Activated naive CD4-positive, alpha-beta T cell treated with anti-CD3 and anti-CD28 coated beads, Interleukin-2, amount 50 U/mL, for 24 hours (primary cell): ENCODE data around the gene TSPAN13.
A peak's percentile ranks its signal among the peaks of the same experiment; 100 is the strongest.

Source experiments
- H3K27ac Mint-ChIP-seq: one replicate; pipeline ENCODE4 v1.8.0; 2021; ENCODE audit warnings: mild to moderate bottlenecking, mixed read lengths
- H3K27me3 Mint-ChIP-seq: one replicate; pipeline ENCODE4 v1.8.0; 2021; ENCODE audit warnings: mixed read lengths
- H3K36me3 Mint-ChIP-seq: one replicate; pipeline ENCODE4 v1.8.0; 2021; ENCODE audit warnings: mixed read lengths
- H3K4me1 Mint-ChIP-seq: one replicate; pipeline ENCODE4 v1.8.0; 2021; ENCODE audit warnings: mixed read lengths
- H3K4me3 Mint-ChIP-seq: one replicate; pipeline ENCODE4 v1.8.0; 2021; ENCODE audit warnings: mild to moderate bottlenecking, mixed read lengths
- H3K9me3 Mint-ChIP-seq: one replicate; pipeline ENCODE4 v1.8.0; 2021; ENCODE audit warnings: mixed read lengths

TSPAN13 gene

DNA sequence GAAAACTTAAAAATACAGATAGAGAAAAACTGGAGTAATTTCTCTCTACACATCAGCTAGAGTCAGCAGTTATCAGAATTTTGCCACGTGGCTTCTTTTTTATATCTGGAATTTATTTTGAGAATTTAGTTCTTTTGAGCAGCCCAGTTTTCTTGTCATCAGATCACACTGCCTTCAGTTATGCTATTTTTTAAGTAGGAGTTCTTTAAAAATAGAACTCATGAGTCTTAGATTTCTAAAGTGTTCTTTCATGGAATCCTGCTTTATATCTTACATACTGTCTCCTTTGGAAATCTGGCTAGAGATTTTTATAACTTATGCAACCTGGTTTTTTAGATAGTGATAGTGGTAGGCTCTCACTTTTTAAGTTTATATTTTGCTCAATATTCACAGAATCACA lies 27.0 kb downstream of the TSPAN13 start:
- no peaks in the 10 kb centered on the region for H3K9me3 Mint-ChIP-seq
- H3K4me3 Mint-ChIP-seq, result no peak overlapping the region
- no peaks in the 10 kb centered on the region for H3K27me3 Mint-ChIP-seq
- no peaks in the 10 kb centered on the region for H3K36me3 Mint-ChIP-seq
- H3K27ac Mint-ChIP-seq, result no peak overlapping the region
- no peaks in the 10 kb centered on the region for H3K4me1 Mint-ChIP-seq

DNA sequence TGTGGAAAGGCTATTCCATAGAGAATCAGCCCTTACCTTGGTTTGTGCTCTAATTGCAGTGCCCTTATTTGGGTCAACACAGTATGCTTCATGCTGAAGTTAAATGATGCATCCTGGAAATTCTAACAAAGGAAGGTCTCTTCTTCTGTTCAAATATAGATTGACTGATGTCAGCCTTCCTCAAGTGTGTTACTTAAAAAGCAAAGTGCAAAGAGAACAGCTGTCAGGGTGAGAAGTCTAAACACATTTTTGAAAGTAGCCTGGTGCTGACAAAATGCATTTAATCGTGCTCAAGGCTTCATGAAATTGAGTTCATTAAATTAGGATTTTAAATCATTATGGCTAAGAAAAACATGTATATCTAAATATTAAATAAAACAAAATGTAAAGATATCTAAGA lies 31.8 kb downstream of the TSPAN13 start:
- no peak overlapping the region for H3K4me3 Mint-ChIP-seq
- no peaks in the 10 kb centered on the region for H3K27me3 Mint-ChIP-seq
- no peaks in the 10 kb centered on the region for H3K4me1 Mint-ChIP-seq
- no peak overlapping the region for H3K27ac Mint-ChIP-seq
- H3K36me3 Mint-ChIP-seq, result no peaks in the 10 kb centered on the region
- H3K9me3 Mint-ChIP-seq, result no peaks in the 10 kb centered on the region

DNA sequence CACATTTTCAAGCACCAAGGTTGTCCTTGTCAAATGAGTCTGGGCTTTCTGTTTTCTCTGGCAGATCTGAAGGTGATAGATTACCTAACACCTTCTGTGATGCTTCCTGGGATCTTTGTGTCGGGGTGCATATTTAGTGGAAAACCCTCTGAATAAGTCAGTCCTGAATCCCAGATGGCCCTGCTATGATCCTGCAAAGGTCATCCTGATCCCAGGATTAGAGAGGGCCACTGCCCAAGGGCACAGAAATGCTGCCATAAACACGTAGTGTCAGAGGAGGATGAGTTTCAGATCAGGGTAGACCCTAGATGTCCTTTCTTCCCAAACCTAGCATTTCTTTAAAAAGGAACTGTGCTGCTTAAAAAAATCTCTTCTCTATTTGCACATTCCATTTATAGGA lies 32.3 kb downstream of the TSPAN13 start:
- H3K4me3 Mint-ChIP-seq, result no peak overlapping the region
- H3K36me3 Mint-ChIP-seq, result no peaks in the 10 kb centered on the region
- H3K9me3 Mint-ChIP-seq, result no peaks in the 10 kb centered on the region
- H3K27ac Mint-ChIP-seq, result no peak overlapping the region
- no peaks in the 10 kb centered on the region for H3K4me1 Mint-ChIP-seq
- H3K27me3 Mint-ChIP-seq, result no peaks in the 10 kb centered on the region

DNA sequence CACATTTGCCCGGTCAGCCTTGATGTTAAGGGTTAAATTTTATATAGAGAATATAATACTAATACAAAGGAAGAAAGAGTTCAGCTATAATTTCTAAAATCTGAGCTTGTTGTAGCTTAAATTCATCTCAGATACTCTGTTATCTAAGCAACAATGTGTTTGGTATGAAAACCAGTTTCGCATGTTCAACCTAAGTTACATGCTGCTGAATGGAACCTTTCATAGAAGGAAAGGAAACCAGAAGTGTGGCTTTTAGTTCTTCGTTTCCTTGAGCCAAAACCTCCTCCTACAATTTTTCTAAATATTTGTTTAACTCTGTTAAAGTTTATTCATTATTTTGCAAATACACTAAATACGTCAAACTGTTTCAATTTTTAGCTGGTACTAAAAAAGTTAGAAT lies 32.7 kb downstream of the TSPAN13 start:
- Mint-ChIP-seq H3K27me3 (peaks cover under 1% of the 10 kb centered on the region), H3K27ac (no peak overlapping the region), H3K4me1 (no peaks in the 10 kb centered on the region), H3K4me3 (no peak overlapping the region), H3K9me3 (no peaks in the 10 kb centered on the region), H3K36me3 (no peaks in the 10 kb centered on the region)

DNA sequence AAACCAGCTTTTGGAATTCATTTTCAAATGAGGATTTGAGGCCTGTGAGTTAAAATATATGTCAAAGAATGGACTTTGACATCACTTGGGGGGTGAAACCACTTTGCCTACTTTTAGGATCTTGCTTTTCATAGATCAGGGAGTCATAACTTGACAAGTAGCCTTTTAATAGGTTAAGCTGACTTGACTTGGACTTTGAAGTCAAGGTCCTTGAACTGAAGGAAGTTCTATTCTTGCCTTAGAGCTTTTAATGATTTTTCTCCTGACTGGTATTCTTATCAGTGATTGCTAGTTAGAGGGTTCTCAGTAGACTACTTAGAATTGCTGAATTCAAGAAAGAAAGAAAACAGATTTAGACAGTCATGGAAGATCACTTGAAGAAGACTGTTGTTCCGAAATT lies 33.6 kb downstream of the TSPAN13 start:
- H3K27me3 Mint-ChIP-seq, result peaks cover 3% of the 10 kb centered on the region
- H3K4me1 Mint-ChIP-seq, result no peaks in the 10 kb centered on the region
- no peaks in the 10 kb centered on the region for H3K36me3 Mint-ChIP-seq
- H3K27ac Mint-ChIP-seq, result no peak overlapping the region
- H3K9me3 Mint-ChIP-seq, result no peaks in the 10 kb centered on the region
- no peak overlapping the region for H3K4me3 Mint-ChIP-seq

DNA sequence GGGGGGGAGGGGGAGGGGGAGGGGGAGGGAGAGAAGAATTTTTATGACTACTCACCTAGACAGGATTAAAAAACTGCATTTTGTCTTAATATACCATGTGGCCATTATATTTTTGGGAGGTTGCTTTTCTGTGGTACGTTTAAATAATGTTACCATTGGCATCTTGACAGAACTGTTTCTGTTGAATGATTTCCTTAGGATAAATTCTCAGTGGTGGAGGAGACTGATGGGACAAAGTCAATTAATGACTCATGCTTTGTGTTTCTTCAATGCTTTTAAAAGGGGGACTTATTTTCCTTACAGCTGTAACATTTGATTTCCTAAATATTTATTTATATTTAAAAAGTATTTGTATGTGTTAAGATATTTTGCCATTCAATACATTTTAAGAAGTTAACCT lies 37.5 kb downstream of the TSPAN13 start:
- Mint-ChIP-seq H3K9me3 (no peaks in the 10 kb centered on the region), H3K36me3 (no peaks in the 10 kb centered on the region), H3K27me3 (peaks cover 7% of the 10 kb centered on the region), H3K27ac (no peak overlapping the region), H3K4me3 (no peak overlapping the region), H3K4me1 (no peaks in the 10 kb centered on the region)

DNA sequence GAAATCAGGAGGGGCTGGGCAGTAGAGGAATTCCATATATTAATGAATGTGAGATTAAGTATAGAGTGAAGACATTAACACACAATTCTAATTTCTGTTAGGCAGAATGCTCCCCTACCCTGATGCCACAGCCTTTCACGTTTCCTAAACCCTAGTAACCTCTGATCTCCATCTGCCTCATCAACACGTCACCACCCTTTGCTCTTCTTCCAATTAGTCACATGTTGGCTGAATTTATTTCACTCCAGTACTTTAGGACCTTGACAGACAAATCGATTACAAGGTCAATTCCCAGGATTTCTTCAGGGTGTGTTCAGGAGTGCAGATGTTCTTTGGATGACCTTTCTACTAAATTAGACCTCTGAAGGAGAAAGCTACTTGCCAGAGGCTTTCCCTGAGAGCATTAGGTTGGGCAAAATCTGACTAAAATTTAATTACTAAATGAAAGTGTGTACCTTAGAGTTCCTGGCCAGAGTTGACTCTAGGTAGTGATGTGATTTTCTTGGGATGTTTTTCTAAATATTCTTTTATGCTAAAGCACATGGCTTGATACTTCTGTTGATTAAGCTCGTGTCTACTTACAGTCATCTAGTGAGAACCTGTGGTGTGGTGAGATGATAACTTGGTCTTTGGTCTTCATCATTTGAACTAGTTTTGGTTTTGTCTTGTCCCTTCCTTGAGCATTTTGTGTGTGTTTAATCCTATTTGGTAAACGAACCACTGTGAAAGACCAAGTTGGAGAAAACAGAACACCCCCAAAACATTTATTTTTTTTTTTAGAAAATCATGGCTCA lies 38.5 kb downstream of the TSPAN13 start:
- no peaks in the 10 kb centered on the region for H3K4me1 Mint-ChIP-seq
- no peak overlapping the region for H3K27ac Mint-ChIP-seq
- peaks cover 10% of the 10 kb centered on the region for H3K27me3 Mint-ChIP-seq
- H3K9me3 Mint-ChIP-seq, result no peaks in the 10 kb centered on the region
- no peaks in the 10 kb centered on the region for H3K36me3 Mint-ChIP-seq
- H3K4me3 Mint-ChIP-seq, result no peak overlapping the region

DNA sequence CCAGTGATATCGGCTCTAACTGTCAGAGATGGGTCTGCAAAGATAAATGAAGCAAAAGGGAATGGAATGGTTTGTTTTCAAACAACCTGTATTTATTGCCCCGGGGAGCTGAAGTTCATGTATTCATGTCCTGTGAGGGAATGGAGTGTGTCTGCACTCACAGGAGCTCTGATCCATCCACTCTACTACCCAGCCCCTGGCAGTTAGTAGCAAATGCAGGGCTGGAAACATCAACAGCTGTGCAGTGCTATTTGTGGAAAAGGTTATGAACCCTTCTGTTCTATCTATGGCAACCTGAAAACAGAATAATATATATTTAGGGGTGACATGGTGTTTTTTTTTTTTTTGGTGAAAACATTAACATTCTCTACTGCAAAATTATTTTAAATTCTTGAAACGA lies 41.4 kb downstream of the TSPAN13 start:
- peaks cover 10% of the 10 kb centered on the region for H3K27me3 Mint-ChIP-seq
- no peaks in the 10 kb centered on the region for H3K9me3 Mint-ChIP-seq
- no peak overlapping the region for H3K4me3 Mint-ChIP-seq
- no peak overlapping the region for H3K27ac Mint-ChIP-seq
- no peaks in the 10 kb centered on the region for H3K36me3 Mint-ChIP-seq
- no peaks in the 10 kb centered on the region for H3K4me1 Mint-ChIP-seq

DNA sequence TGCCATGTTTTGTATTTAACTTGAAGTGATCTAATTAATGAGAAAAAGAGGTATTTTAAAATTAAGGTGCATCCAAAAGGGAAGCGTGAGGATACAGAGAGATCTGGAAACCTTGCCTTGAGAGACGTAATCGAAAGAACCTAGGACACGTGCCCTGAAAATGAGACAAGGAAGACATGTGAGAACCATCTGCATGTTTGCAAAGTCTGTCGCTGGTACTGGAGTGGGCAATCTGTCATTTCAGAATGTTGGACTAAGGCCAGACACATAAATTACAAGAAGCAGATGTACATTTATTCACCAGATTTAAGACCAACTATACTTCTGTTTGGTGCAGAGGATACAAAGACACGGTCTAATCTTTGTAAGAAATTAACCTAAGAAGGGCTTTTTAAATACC lies 42.1 kb downstream of the TSPAN13 start:
- Mint-ChIP-seq H3K4me3 (no peak overlapping the region), H3K36me3 (no peaks in the 10 kb centered on the region), H3K4me1 (no peaks in the 10 kb centered on the region), H3K27ac (no peak overlapping the region), H3K9me3 (no peaks in the 10 kb centered on the region), H3K27me3 (peaks cover 10% of the 10 kb centered on the region)

DNA sequence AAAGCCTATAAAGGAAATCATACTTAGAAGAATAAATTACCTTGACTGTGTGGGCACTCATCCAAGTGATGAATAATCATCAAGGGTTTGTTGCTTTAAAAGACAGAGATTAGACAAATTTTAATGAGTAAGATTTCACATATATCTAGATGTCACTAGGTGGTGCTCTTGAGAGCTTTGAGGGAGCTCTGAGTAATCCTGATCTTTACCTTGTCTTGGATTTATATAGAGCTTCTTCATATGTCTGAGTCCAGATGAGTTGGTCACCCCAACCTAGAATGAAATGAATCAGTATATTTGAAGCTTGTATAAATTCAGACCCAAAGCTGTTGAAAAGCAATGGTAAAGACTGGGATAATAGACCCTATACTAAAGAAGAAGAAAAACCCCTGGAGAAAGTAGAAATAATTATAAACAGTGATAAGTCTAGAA lies 47.6 kb downstream of the TSPAN13 start:
- Mint-ChIP-seq H3K36me3 (no peaks in the 10 kb centered on the region), H3K4me1 (no peaks in the 10 kb centered on the region), H3K27ac (peak overlapping the region; percentile 2), H3K27me3 (peaks cover 8% of the 10 kb centered on the region), H3K4me3 (no peak overlapping the region), H3K9me3 (no peaks in the 10 kb centered on the region)

DNA sequence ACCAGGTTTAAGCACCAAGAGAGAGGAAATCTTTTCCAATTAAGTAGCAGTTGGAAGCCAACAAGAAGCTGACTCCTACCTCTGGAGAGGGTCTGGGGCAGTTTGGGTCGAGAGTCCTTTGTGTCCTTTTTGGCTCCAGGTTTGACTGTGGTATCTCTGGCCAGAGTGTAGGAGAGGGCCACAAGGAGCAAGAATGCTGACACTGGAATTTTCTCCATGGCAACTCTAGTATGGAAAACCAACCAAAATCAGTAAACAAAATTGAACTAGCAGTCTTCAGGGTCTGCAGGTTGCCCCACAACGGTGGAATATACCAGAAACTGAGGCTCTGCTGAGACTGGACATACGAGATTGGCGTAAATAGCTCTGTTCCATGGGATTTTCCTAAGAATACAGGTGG lies 48.0 kb downstream of the TSPAN13 start:
- H3K27me3 Mint-ChIP-seq, result peaks cover 5% of the 10 kb centered on the region

DNA sequence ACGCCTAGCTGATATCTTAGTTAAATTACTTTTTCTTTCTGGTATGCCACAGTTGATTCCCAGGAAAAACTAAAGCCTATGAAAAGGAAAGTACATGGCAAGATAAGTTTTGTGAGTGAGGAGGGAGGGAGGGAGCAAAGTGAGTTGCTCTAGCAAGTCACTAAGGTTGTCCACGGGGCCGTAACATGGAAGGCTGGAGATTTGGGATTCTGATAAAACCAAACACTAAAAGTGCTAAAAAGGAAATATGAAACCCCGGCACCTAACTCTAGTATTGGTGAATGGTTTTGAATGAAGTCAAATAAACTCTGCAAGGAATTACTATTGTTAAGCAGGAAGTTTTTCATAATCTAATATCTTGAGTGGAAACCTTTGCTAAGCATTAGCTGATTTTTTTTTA lies 49.6 kb downstream of the TSPAN13 start:
- Mint-ChIP-seq H3K9me3 (no peaks in the 10 kb centered on the region), H3K4me1 (no peaks in the 10 kb centered on the region), H3K27ac (no peak overlapping the region), H3K36me3 (no peaks in the 10 kb centered on the region), H3K4me3 (no peak overlapping the region), H3K27me3 (peaks cover 5% of the 10 kb centered on the region)

More for the DNA sequence above, 48.0 kb downstream of the TSPAN13 start:
- no peaks in the 10 kb centered on the region for H3K9me3 Mint-ChIP-seq
- no peak overlapping the region for H3K4me3 Mint-ChIP-seq
- H3K4me1 Mint-ChIP-seq, result no peaks in the 10 kb centered on the region
- no peak overlapping the region for H3K27ac Mint-ChIP-seq
- H3K36me3 Mint-ChIP-seq, result no peaks in the 10 kb centered on the region

DNA sequence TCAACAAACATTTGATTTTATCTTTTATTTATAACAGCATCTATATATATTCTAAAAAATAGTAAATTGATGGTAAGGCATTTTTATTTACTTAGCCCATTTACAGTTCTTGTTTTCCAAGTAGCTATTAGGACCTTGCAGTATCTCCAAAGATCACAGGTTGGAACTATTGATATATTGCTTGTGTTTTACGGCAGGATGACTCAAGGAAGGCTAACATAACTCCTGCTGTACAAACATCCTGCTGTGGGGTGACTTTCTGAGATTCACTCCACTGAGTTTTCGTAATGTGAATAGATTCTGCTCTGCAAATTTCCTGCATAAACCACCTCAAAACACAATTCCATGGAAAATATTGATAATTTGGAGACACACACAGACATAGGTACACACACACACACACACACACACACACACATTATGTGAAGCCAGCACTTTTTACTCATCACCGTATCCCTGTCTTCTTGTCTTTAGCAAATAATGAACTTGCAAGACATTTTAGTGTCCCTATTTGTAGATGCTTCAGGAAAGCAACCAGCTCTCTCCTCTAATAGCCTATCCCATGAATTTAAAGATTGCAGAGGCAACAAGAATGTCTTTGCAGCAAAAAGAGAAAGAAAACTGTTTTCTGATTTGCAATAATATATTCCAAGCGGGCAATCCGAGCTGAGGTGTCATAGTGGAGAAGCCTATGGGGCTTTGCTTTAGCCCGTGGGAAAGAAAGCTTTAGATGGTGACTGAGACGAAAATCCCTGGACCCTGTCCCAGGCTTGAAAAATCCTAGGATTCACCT lies 50.5 kb downstream of the TSPAN13 start:
- Mint-ChIP-seq H3K9me3 (no peaks in the 10 kb centered on the region), H3K27ac (no peak overlapping the region), H3K4me3 (no peak overlapping the region), H3K4me1 (no peaks in the 10 kb centered on the region), H3K27me3 (peaks cover 7% of the 10 kb centered on the region), H3K36me3 (no peaks in the 10 kb centered on the region)

DNA sequence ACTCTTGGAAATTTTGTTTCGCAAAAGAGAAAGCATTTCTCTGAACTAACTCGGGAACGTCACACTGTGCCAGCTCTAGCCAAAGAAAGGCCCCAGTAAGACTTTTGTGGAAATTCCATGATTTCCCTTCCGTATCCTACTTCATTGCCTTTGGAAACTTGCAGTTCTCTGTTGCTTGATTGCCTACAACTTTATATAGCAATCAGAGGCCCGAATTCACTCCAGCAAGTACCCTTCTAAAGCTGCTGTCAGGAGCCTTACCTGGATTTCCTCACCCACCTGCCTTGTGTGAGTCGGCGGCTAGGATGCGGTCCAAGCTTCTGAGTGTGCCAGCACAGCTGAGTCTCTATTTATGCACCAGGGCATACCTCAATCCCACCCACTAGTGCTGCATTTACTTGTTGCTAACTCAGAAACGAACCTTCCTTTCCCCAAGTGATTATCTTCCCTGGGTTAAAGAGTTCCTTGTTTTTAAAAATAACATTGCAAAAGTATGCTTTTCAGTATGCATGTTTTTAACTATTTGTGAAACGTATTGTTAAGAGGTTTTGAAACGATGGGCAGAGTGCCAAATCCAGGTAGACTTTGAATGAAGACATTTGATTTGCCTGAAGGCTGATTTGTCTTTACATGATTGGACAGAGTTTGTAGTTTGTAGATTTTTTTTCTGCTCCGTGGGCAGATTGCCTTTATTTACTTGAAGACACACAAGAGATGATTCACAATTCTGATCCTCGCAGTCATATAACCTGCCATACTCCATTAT lies 51.3 kb downstream of the TSPAN13 start, which contains the start of gene AGR2:
AGR2 (minus strand) TSS at position 326 of the 766 bp plus-strand sequence. CDS start 3,203 bp downstream, outside the sequence.
- Mint-ChIP-seq H3K9me3 (no peaks in the 10 kb centered on the region), H3K4me3 (no peak within 1 kb of the TSS), H3K36me3 (no peaks in the 10 kb centered on the region), H3K27me3 (peaks cover 7% of the 10 kb centered on the region), H3K4me1 (no peaks in the 10 kb centered on the region), H3K27ac (no peak within 1 kb of the TSS)

DNA sequence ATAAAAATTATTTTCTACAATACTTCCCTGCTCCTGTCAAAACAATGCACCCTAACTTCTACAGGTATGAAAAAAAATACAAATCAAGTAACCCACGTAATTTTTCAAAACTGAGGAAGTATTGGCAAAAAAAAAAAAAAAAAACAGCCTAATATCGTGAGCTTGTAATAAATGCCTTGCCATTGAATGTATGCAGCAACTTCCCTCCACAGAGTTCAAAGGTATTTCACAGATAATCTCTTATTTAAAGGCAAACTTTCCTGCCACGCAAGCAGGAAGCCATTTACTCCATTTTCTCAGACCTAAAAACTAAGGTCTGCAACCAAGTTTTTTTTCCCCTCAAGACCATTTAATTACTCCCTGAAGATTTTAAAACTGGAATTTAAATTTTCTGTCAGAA lies 51.9 kb downstream of the TSPAN13 start:
- H3K4me3 Mint-ChIP-seq, result no peak overlapping the region
- H3K9me3 Mint-ChIP-seq, result no peaks in the 10 kb centered on the region
- no peaks in the 10 kb centered on the region for H3K36me3 Mint-ChIP-seq
- H3K27me3 Mint-ChIP-seq, result peaks cover 9% of the 10 kb centered on the region
- H3K4me1 Mint-ChIP-seq, result no peaks in the 10 kb centered on the region
- no peak overlapping the region for H3K27ac Mint-ChIP-seq

DNA sequence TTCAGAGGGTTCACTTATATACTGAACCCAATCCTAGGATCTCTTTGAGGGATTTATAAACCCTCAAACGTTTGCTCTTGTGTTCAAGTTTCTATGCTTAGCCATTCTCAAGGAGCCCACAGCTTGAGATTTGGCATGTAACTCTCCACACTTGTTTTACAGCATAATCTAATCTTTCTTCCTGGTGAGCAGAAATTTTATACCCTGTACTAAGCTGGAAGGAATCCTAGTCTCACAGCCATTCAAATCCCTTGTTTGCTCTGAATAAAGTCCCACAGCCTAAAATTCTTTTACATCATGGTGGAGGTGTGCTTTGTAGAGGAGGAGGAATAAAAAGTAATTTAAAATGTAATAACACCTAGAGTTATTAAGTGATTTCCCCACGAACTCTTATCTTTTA lies 56.6 kb downstream of the TSPAN13 start:
- H3K4me3 Mint-ChIP-seq, result no peak overlapping the region
- no peaks in the 10 kb centered on the region for H3K9me3 Mint-ChIP-seq
- H3K36me3 Mint-ChIP-seq, result no peaks in the 10 kb centered on the region
- no peak overlapping the region for H3K27ac Mint-ChIP-seq
- no peaks in the 10 kb centered on the region for H3K4me1 Mint-ChIP-seq
- H3K27me3 Mint-ChIP-seq, result peaks cover 9% of the 10 kb centered on the region
